HepG2 (cell line): ENCODE measurements around the gene BICDL1. TPM values are rescaled to one million over a fixed set of nuclear protein-coding genes. Genes with fewer than 3 reads are reported as not detected.

Experiments
- CENPX ChIP-seq: sonication (generic); formaldehyde crosslinking; IDR thresholded peaks from 2 replicates; pipeline ENCODE4 v1.9.0; 2021; ENCODE audit warnings: mild to moderate bottlenecking, missing genetic modification reagents, moderate library complexity
- ERF ChIP-seq: IDR thresholded peaks from 2 replicates; pipeline ENCODE4 v1.6.1; 2018; ENCODE audit warnings: missing biosample characterization, missing genetic modification reagents
- FOXP4 ChIP-seq: sonication (generic); formaldehyde crosslinking; IDR thresholded peaks from 2 replicates; pipeline ENCODE4 v1.4.0; 2020; ENCODE audit warnings: missing genetic modification reagents
- GFI1 ChIP-seq: sonication (generic); formaldehyde crosslinking; IDR thresholded peaks from 2 replicates; pipeline ENCODE4 v1.5.0; 2020; ENCODE audit warnings: missing genetic modification reagents, mild to moderate bottlenecking, borderline replicate concordance
- HIVEP1 ChIP-seq: sonication (generic); formaldehyde crosslinking; IDR thresholded peaks from 2 replicates; pipeline ENCODE4 v1.4.0; 2020; ENCODE audit warnings: mild to moderate bottlenecking, missing genetic modification reagents
- IKZF4 ChIP-seq: sonication (generic); formaldehyde crosslinking; IDR thresholded peaks from 2 replicates; pipeline ENCODE4 v1.5.1; 2020; ENCODE audit warnings: borderline replicate concordance, mild to moderate bottlenecking, low read depth, missing genetic modification reagents; ENCODE audit errors: not compliant biosample characterization
- PRMT3 ChIP-seq: sonication (generic); formaldehyde crosslinking; IDR thresholded peaks from 2 replicates; pipeline ENCODE4 v1.8.1; 2022; ENCODE audit warnings: low read depth, mild to moderate bottlenecking, moderate library complexity, missing genetic modification reagents, borderline replicate concordance
- RFX3 ChIP-seq: IDR thresholded peaks from 2 replicates; pipeline ENCODE4 v1.6.1; 2016; ENCODE audit warnings: missing biosample characterization, missing genetic modification reagents
- SALL2 ChIP-seq: sonication (generic); formaldehyde crosslinking; IDR thresholded peaks from 2 replicates; pipeline ENCODE4 v1.8.1; 2023; ENCODE audit warnings: mild to moderate bottlenecking, missing genetic modification reagents, inconsistent platforms
- SETDB1 ChIP-seq: sonication (generic); formaldehyde crosslinking; IDR thresholded peaks from 2 replicates; pipeline ENCODE4 v1.5.1; 2020; ENCODE audit warnings: missing genetic modification reagents, mild to moderate bottlenecking, borderline replicate concordance
- TBX2 ChIP-seq: sonication (generic); formaldehyde crosslinking; IDR thresholded peaks from 2 replicates; pipeline ENCODE4 v1.5.0; 2020; ENCODE audit warnings: missing genetic modification reagents, mild to moderate bottlenecking, borderline replicate concordance
- TCF12 ChIP-seq, 2 experiments: fragments of 450-650 bp in 1 of 2; sonication (generic) in 1 of 2; formaldehyde crosslinking in 1 of 2; IDR thresholded peaks; 2 replicates each; pipeline versions ENCODE4 v1.6.1 to v1.8.0; 2017 to 2022; ENCODE audit warnings: antibody characterized with exemption in 1 of 2, mild to moderate bottlenecking in 1 of 2, missing genetic modification reagents in 1 of 2, moderate library complexity in 1 of 2
- TOPORS ChIP-seq: sonication (generic); formaldehyde crosslinking; IDR thresholded peaks from 2 replicates; pipeline ENCODE4 v1.8.0; 2023; ENCODE audit warnings: mild to moderate bottlenecking, missing genetic modification reagents
- ZFAT ChIP-seq: sonication (generic); formaldehyde crosslinking; conservative IDR thresholded peaks from 2 replicates; pipeline ENCODE4 v1.8.1; 2023; ENCODE audit warnings: missing genetic modification reagents, inconsistent platforms
- ZFY ChIP-seq: sonication (generic); formaldehyde crosslinking; IDR thresholded peaks from 2 replicates; pipeline ENCODE4 v1.4.0; 2020; ENCODE audit warnings: missing genetic modification reagents
- ZNF232 ChIP-seq: sonication (generic); formaldehyde crosslinking; IDR thresholded peaks from 2 replicates; pipeline ENCODE4 v1.4.0; 2020; ENCODE audit warnings: missing genetic modification reagents, borderline replicate concordance
- ZNF3 ChIP-seq: IDR thresholded peaks from 2 replicates; pipeline ENCODE4 v1.7.0; 2017; ENCODE audit warnings: inconsistent platforms
- ZNF563 ChIP-seq: sonication (generic); formaldehyde crosslinking; IDR thresholded peaks from 2 replicates; pipeline ENCODE4 v1.8.0; 2022; ENCODE audit warnings: mild to moderate bottlenecking, moderate library complexity, missing genetic modification reagents
- ZNF652 ChIP-seq: IDR thresholded peaks from 2 replicates; pipeline ENCODE4 v1.6.1; 2016; ENCODE audit warnings: low read depth, borderline replicate concordance
- ZNF841 ChIP-seq: sonication (generic); formaldehyde crosslinking; IDR thresholded peaks from 2 replicates; pipeline ENCODE4 v1.8.1; 2023; ENCODE audit warnings: missing genetic modification reagents, borderline replicate concordance
- polyA plus RNA-seq, 8 experiments: library from polyadenylated mRNA; depleted of rRNA in 3 of 8; stranded (reverse) in 7 of 8; unstranded in 1 of 8; fragments of >200 nt; fragmentation: Illumina TruSeq in 4 of 8; extraction: Trizol in 4 of 8; gene quantifications; 2 replicates each; pipeline versions ENCODE4 v1.2.1 to v1.2.3, GENCODE V29; 2011 to 2016; ENCODE audit warnings: low read depth in 4 of 8, missing spikeins in 1 of 8, mixed read lengths in 1 of 8; ENCODE audit not compliant: insufficient read depth in 1 of 8
- total RNA-seq, 5 experiments: library from RNA; depleted of rRNA; stranded (reverse); fragments of >200 nt; fragmentation: Illumina TruSeq; extraction: Trizol; gene quantifications; 2 replicates each; pipeline ENCODE4 v1.2.3, GENCODE V29; 2016; ENCODE audit warnings: low read depth in 1 of 5
- TF ChIP-seq, protein P1 (sequence below): sonication (generic); formaldehyde crosslinking; IDR thresholded peaks from 2 replicates; pipeline ENCODE4 v1.8.1; 2022; ENCODE audit warnings: mild to moderate bottlenecking, missing genetic modification reagents

BICDL1 gene
- total and polyA plus RNA-seq, 2 of the 13 experiments (the other 11 are each of a cell fraction or from before 2014, with no cell fraction given): 3.6 to 9.7 TPM

DNA sequence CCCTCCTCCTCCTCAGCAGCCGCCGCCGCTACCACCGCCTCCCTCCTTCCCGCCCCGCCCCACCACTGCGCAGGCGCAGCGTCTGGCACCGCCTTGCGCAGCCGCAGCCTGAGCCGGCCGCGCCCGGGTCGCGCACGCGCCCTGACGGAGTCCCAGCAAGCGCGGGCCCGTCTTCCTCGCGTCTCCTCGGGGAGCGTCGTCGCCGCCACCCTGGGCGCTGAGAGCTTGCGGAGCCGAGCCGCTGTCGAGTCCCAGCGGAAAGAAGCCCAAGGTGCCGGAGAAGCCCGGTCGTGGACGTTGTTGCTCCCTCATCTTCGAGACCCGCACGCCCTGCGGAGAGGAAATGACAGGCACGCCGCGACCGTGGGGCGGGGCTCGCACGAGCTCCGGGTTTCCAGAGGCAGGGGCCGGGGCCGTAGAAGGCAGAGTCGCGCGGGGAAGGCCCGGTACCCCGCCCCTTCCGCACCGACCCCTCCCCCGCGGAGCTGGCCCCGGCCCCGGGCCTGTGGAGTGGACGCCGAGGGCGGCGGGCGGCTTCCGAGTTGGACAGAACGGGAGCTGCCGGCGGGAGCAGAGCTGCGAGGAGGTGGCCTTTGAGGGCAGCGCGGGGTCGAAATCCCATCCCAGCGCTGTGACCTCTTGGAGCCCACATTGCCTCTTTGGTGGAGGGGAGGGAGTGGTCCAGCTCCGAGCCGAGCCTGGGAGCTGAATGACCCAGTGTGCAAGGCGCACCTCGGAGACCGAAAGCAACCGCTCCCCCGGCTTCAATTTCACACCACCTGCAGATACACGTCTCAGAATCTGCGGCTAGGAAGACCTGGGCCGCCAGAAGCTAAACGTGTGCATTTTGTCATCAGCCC is 128.0 kb downstream of the BICDL1 start (continued):
- TF ChIP-seq, protein P1, sequence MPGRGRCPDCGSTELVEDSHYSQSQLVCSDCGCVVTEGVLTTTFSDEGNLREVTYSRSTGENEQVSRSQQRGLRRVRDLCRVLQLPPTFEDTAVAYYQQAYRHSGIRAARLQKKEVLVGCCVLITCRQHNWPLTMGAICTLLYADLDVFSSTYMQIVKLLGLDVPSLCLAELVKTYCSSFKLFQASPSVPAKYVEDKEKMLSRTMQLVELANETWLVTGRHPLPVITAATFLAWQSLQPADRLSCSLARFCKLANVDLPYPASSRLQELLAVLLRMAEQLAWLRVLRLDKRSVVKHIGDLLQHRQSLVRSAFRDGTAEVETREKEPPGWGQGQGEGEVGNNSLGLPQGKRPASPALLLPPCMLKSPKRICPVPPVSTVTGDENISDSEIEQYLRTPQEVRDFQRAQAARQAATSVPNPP (CRISPR knock-in tag): 0 out of 2 replicates have a peak, but pooled peaks have one; percentile 92
- TF ChIP-seq ZFY (CRISPR knock-in tag) (peak; percentile 93), PRMT3 (CRISPR knock-in tag) (no peak), TCF12 (IDR thresholded peaks at IDR 0.05) (no peak), TCF12 (CRISPR knock-in tag; IDR thresholded peaks at IDR 0.05) (no peak; the same call in 1 of the 2 replicates), GFI1 (CRISPR knock-in tag) (peak; percentile 37; the same call in 1 of the 2 replicates), ZNF232 (CRISPR knock-in tag) (peak; percentile 78), HIVEP1 (0 out of 2 replicates have a peak, but pooled peaks have one; percentile 22), TOPORS (CRISPR knock-in tag) (peak; percentile 95), TBX2 (CRISPR knock-in tag) (peak; percentile 53), ZNF841 (CRISPR knock-in tag) (no peak), ZNF652 (CRISPR knock-in tag) (no peak), ERF (CRISPR knock-in tag) (no peak; the same call in 1 of the 2 replicates), CENPX (CRISPR knock-in tag) (no peak), RFX3 (no peak; the same call in 1 of the 2 replicates), SALL2 (CRISPR knock-in tag) (0 out of 2 replicates have a peak, but pooled peaks have one; percentile 85), SETDB1 (CRISPR knock-in tag) (no peak), FOXP4 (CRISPR knock-in tag) (peak; percentile 48; the same call in 1 of the 2 replicates), ZNF563 (CRISPR knock-in tag) (peak; percentile 92), ZNF3 (no peak), ZFAT (peak; percentile 46; the same call in 1 of the 2 replicates), IKZF4 (CRISPR knock-in tag) (no peak)
